Activated CD4-positive, alpha-beta T cell treated with anti-CD3 and anti-CD28 coated beads, Interleukin-2, amount 10 ng/mL, durations not matched to agents 7 days and 5 days (primary cell): ENCODE data around the gene FIG4. TPM values are rescaled to one million over a fixed set of nuclear protein-coding genes. Genes with fewer than 3 reads are reported as not detected.
"Not testable (repeated sequence)": the region's sequence is repeated elsewhere in the genome, so short reads cannot be mapped to it uniquely, and the experiment has no call there.

Source experiments
- CTCF ChIA-PET: fragments of 350-600 bp; sonication (Branson Sonifier 250); formaldehyde crosslinking; loops from one replicate; lab custom pipeline; 2021; ENCODE audit warnings: antibody characterized with exemption; lab: Charles Lee
- POLR2A ChIA-PET: fragments of 350-600 bp; sonication (Branson Sonifier 250); formaldehyde crosslinking; loops from one replicate; lab custom pipeline; 2021; ENCODE audit warnings: antibody characterized with exemption; lab: Charles Lee
- DNase-seq: peaks from one replicate; pipeline ENCODE4 v3.0.0-alpha.2; 2020
- H3K27ac Mint-ChIP-seq: one replicate; pipeline ENCODE4 v1.8.0; 2021; ENCODE audit warnings: mild to moderate bottlenecking, moderate library complexity, mixed read lengths
- H3K27me3 Mint-ChIP-seq: one replicate; pipeline ENCODE4 v1.8.0; 2021; ENCODE audit warnings: mixed read lengths
- H3K36me3 Mint-ChIP-seq: one replicate; pipeline ENCODE4 v1.8.0; 2021; ENCODE audit warnings: low read depth, mixed read lengths
- H3K4me1 Mint-ChIP-seq: one replicate; pipeline ENCODE4 v1.8.0; 2021; ENCODE audit warnings: mixed read lengths
- H3K4me3 Mint-ChIP-seq: one replicate; pipeline ENCODE4 v1.8.0; 2021; ENCODE audit warnings: mild to moderate bottlenecking, moderate library complexity, mixed read lengths
- H3K9me3 Mint-ChIP-seq: one replicate; pipeline ENCODE4 v1.8.0; 2021; ENCODE audit warnings: mixed read lengths
- total RNA-seq, 2 experiments: library from RNA; stranded (reverse); gene quantifications; one replicate each; pipeline ENCODE4 v1.2.3, GENCODE V29; 2021

The FIG4 gene
- total RNA-seq, 2 experiments from 2014 or later = 11.0 to 11.6 TPM

GRCh38 chr6:109854541-109855308, 163.6 kb downstream of the FIG4 start:
- Mint-ChIP-seq H3K27ac (no peak overlapping the region), H3K27me3 (no peaks in the 10 kb centered on the region), H3K9me3 (no peaks in the 10 kb centered on the region), H3K36me3 (no peaks in the 10 kb centered on the region), H3K4me1 (no peaks in the 10 kb centered on the region), H3K4me3 (no peak overlapping the region)
- CTCF ChIA-PET = no interaction called here
- DNase-seq = no peak
- POLR2A ChIA-PET = no interaction called here

GRCh38 chr6:109855476-109856040, 164.5 kb downstream of the FIG4 start:
- POLR2A ChIA-PET, CTCF ChIA-PET, H3K27ac Mint-ChIP-seq, H3K27me3 Mint-ChIP-seq, H3K36me3 Mint-ChIP-seq, H3K4me1 Mint-ChIP-seq, H3K4me3 Mint-ChIP-seq, H3K9me3 Mint-ChIP-seq, DNase-seq: not testable (repeated sequence)

- POLR2A ChIA-PET = no interaction called here
- H3K36me3 Mint-ChIP-seq = no peaks in the 10 kb centered on the region
- no peak for DNase-seq
- no peaks in the 10 kb centered on the region for H3K9me3 Mint-ChIP-seq
- H3K4me3 Mint-ChIP-seq = no peak overlapping the region
- CTCF ChIA-PET = interaction anchor here (1.1 kb wide), 1 partner anchor 154 kb away, joined by 3 read pairs; no protein-coding TSS in a partner anchor
- no peaks in the 10 kb centered on the region for H3K4me1 Mint-ChIP-seq
- peaks cover 5% of the 10 kb centered on the region for H3K27me3 Mint-ChIP-seq
- no peak overlapping the region for H3K27ac Mint-ChIP-seq
Observed at GRCh38 chr6:109861946-109862345, 170.8 kb downstream of the FIG4 start.

GRCh38 chr6:109864050-109864449, 173.0 kb downstream of the FIG4 start:
- CTCF ChIA-PET = no interaction called here
- DNase-seq = no peak
- H3K4me3 Mint-ChIP-seq = no peak overlapping the region
- no peaks in the 10 kb centered on the region for H3K36me3 Mint-ChIP-seq
- H3K4me1 Mint-ChIP-seq = no peaks in the 10 kb centered on the region
- POLR2A ChIA-PET = no interaction called here
- H3K9me3 Mint-ChIP-seq = no peaks in the 10 kb centered on the region
- H3K27ac Mint-ChIP-seq = no peak overlapping the region
- H3K27me3 Mint-ChIP-seq = peaks cover 7% of the 10 kb centered on the region

GRCh38 chr6:109865968-109866367, 174.9 kb downstream of the FIG4 start:
- no peaks in the 10 kb centered on the region for H3K36me3 Mint-ChIP-seq
- H3K27me3 Mint-ChIP-seq = peaks cover 7% of the 10 kb centered on the region
- H3K9me3 Mint-ChIP-seq = no peaks in the 10 kb centered on the region
- no peak overlapping the region for H3K4me3 Mint-ChIP-seq
- ChIA-PET POLR2A (no interaction called here), CTCF (no interaction called here)
- H3K4me1 Mint-ChIP-seq = no peaks in the 10 kb centered on the region
- no peak for DNase-seq
- no peak overlapping the region for H3K27ac Mint-ChIP-seq

- Mint-ChIP-seq H3K4me1 (no peaks in the 10 kb centered on the region), H3K27me3 (peaks cover 9% of the 10 kb centered on the region), H3K9me3 (no peaks in the 10 kb centered on the region), H3K4me3 (no peak overlapping the region), H3K27ac (no peak overlapping the region), H3K36me3 (no peaks in the 10 kb centered on the region)
- ChIA-PET CTCF (interaction anchor here (0.6 kb wide), 1 partner anchor 26 kb away, joined by 3 read pairs; no protein-coding TSS in a partner anchor), POLR2A (no interaction called here)
- no peak for DNase-seq
Observed at GRCh38 chr6:109867009-109867969, 176.2 kb downstream of the FIG4 start.

- Mint-ChIP-seq H3K4me3 (no peak overlapping the region), H3K27ac (no peak overlapping the region)
- CTCF ChIA-PET = interaction anchor here (0.6 kb wide), 1 partner anchor 27 kb away, joined by 3 read pairs; no protein-coding TSS in a partner anchor
Observed at GRCh38 chr6:109867970-109868358, 176.9 kb downstream of the FIG4 start.

GRCh38 chr6:109869398-109870088, 178.4 kb downstream of the FIG4 start:
- H3K4me1 Mint-ChIP-seq, CTCF ChIA-PET, H3K4me3 Mint-ChIP-seq, H3K9me3 Mint-ChIP-seq, POLR2A ChIA-PET, H3K27ac Mint-ChIP-seq, DNase-seq, H3K36me3 Mint-ChIP-seq: not testable (repeated sequence)
- H3K27me3 Mint-ChIP-seq = peaks cover 11% of the 10 kb centered on the region

More at GRCh38 chr6:109867970-109868358, 176.9 kb downstream of the FIG4 start:
- Mint-ChIP-seq H3K4me1 (no peaks in the 10 kb centered on the region), H3K27me3 (peaks cover 9% of the 10 kb centered on the region), H3K36me3 (no peaks in the 10 kb centered on the region), H3K9me3 (no peaks in the 10 kb centered on the region)
- DNase-seq = no peak
- POLR2A ChIA-PET = no interaction called here

- Mint-ChIP-seq H3K9me3 (no peaks in the 10 kb centered on the region), H3K27me3 (peaks cover 11% of the 10 kb centered on the region), H3K27ac (no peak overlapping the region), H3K4me1 (no peaks in the 10 kb centered on the region), H3K36me3 (no peaks in the 10 kb centered on the region), H3K4me3 (no peak overlapping the region)
- DNase-seq = no peak
- ChIA-PET CTCF (no interaction called here), POLR2A (no interaction called here)
Observed at GRCh38 chr6:109870089-109870410, 179.0 kb downstream of the FIG4 start.

GRCh38 chr6:109872549-109872948, 181.5 kb downstream of the FIG4 start:
- DNase-seq = no peak
- Mint-ChIP-seq H3K27me3 (peaks cover 9% of the 10 kb centered on the region), H3K9me3 (no peaks in the 10 kb centered on the region), H3K4me1 (no peaks in the 10 kb centered on the region), H3K36me3 (no peaks in the 10 kb centered on the region), H3K4me3 (no peak overlapping the region), H3K27ac (no peak overlapping the region)
- ChIA-PET CTCF (no interaction called here), POLR2A (no interaction called here)

GRCh38 chr6:109872968-109873545, 182.0 kb downstream of the FIG4 start:
- Mint-ChIP-seq H3K4me3 (no peak overlapping the region), H3K4me1 (no peaks in the 10 kb centered on the region), H3K27me3 (peaks cover 12% of the 10 kb centered on the region), H3K27ac (no peak overlapping the region), H3K36me3 (no peaks in the 10 kb centered on the region), H3K9me3 (no peaks in the 10 kb centered on the region)
- ChIA-PET CTCF (no interaction called here), POLR2A (no interaction called here)
- no peak for DNase-seq

GRCh38 chr6:109874086-109874485, 183.0 kb downstream of the FIG4 start:
- Mint-ChIP-seq H3K4me3 (no peak overlapping the region), H3K27ac (no peak overlapping the region), H3K27me3 (peaks cover 12% of the 10 kb centered on the region), H3K4me1 (no peaks in the 10 kb centered on the region), H3K36me3 (no peaks in the 10 kb centered on the region), H3K9me3 (no peaks in the 10 kb centered on the region)
- DNase-seq = no peak
- ChIA-PET POLR2A (no interaction called here), CTCF (no interaction called here)
